SK-N-DZ (cell line): Measurements from ENCODE around the gene PARG.
"Not testable (repeated sequence)": the region's sequence is repeated elsewhere in the genome, so short reads cannot be mapped to it uniquely, and the experiment has no call there.

ENCODE experiments used
- DNase-seq: peaks from one replicate; pipeline ENCODE4 v3.0.0-alpha.2; 2015; ENCODE audit warnings: low spot score
- small RNA-seq, 2 experiments: library from RNA; depleted of rRNA; stranded (forward); fragments of <200 nt; gene quantifications; one replicate each; pipeline ENCODE3, GENCODE V24; 2014

PARG gene

DNA sequence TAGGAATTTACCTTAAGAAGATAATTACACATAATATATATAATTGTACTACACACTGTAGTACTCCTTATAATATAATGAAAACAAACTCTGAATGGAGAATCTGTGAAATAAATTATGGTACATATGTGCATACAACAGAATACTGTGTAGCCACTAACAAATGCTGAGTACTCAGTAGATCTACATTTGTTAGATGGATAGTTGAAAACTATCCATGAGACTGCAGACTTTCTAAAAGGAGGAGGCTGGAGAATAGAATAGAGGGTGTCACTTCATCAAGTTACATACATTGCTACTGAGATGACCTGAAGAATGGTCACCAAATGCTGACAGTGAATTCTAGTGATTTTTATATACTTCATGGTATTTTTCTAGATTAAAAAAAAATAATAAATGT lies 111.0 kb downstream of the PARG start:
- DNase-seq, result no peak

DNA sequence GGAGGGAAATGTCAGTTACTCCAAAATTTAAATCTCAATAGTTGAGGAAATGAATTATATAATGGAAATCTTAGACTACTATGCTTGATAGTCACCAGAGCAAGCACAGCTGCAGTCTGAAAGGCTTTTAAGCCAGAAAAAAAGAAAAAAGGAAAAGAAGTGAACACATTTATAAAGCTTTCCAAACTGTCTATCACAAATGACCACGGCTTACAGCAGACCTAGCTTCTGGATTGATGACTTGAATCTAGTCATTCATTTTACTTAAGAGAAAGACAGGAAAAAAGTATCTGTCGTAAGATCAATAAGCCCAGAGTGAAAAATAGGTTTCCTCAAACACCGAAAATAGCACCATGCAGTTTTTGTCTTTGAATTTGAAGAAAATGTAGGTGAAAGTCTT lies 111.8 kb downstream of the PARG start:
- no peak for DNase-seq

DNA sequence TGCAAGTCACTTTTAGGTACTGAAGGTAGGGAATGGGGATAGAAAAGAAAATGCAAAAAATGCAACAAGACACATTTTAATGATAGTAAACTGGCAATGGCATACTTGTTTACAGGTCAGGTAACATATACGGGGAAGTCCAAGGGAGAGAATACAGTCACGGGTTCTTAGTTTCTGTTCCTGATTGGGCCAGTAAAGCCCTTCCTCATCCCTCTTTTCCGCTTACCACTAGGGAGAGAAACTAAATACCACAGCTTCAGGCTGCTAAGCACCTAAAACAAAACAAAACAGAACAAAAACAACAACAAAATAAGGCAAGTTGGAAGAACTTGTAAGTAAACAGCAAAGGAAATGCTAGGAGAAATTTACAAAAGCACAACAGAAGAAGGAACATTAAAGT lies 114.5 kb downstream of the PARG start:
- no peak for DNase-seq

DNA sequence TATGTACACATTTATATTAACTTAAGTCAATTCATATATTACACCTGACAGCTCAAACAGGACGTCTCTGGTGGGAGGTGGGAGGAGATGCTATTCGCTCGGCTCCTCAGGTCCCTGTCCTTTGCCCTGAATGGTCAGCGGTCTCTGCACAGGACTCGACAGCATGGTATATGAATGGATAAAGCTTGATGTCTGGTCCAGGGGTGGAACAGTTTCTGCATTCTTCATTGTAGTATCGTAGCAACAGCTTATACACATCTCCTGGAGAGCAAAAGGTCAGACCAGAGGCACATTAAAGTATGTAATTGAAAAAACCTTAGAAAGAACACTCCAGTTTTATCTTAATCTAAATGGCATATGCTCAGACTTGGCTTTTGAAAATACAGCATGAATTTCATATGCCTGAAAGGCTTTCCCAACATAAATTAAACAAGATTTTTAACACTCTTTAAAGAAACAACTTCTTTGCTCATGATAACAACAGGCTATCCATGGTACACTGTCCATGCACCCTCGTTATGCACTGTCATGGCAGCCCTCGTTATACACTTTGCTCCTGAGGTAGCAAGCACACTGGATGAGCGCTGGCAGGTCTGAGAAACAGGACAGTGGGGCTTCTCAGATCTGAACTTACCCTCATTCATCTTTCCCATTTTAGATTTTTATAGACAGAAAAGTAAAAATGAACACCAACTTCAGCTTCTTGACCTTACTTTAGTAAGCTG lies 122.4 kb downstream of the PARG start:
- DNase-seq, result no peak

DNA sequence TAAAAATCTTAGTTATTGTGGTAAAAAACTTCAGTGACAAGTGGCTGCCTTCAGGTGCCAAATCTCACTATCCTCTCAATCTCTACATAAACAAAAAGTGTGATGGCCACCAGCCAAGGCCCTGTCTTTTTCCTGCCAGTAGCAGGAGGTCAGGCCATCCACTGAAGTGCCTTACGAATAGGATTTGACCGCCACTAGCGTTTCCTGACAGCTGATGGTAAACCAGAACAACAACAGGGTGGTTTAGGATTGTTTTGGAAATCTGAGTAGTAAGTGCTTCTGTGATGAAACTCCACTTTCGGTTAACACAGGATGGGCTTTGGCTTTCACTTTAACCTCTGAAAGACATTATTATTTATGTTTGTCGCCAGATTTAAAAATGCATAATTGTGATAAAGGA lies 124.0 kb downstream of the PARG start:
- no peak for DNase-seq

DNA sequence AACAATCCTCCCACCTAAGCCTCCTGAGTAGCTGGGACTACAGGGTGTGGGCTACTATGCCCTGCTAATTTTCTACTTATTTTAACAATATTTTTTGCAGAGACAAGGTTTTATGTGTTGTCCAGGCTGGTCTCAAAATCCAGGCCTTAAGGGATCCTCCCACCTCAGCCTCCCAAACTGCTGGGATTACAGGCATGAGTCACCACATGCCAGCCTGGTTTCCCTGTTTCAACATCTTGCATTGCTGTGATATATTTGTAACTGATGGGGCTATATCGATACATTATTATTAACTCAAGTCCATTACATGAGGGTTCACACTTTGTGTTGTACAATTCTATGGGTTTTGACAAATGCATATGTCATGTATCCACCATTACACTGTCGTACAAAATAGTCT lies 137.8 kb downstream of the PARG start:
- DNase-seq, result no peak

DNA sequence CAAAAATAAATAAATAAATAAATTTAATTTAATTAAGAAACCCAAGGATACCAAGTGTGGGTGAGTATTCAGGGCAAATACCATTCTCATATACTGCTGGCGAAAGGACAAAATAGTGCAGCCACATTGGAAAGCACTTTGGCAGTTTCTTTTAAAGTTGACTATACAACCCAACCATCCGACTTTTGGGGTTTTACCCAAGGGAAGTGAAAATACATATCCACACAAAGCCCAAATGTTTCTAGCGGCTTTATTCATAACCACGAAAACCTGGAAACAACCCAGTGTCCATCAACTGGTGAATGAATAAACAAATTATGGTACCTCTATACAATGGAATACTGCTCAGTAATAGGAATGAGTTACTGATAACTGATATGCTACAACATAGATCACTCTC lies 143.6 kb downstream of the PARG start:
- no peak for DNase-seq

DNA sequence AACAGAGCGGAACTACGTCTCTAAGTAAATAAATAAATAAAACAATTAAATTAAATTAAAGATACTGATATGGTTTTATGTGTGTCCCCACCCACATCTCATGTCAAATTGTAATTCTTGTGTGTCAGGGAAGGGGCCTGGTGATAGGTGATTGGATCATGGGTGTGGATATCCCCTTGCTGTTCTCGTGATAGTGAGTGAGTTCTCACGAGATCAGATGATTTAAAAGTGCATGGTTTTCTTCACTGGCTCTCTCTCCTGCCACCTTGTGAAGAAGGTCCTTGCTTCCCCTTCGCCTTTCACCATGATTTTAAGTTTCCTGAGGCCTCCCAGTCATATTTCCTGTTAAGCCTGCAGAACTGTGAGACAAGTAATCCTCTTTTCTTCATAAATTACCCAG lies 150.7 kb downstream of the PARG start:
- DNase-seq, result peak; percentile 41

DNA sequence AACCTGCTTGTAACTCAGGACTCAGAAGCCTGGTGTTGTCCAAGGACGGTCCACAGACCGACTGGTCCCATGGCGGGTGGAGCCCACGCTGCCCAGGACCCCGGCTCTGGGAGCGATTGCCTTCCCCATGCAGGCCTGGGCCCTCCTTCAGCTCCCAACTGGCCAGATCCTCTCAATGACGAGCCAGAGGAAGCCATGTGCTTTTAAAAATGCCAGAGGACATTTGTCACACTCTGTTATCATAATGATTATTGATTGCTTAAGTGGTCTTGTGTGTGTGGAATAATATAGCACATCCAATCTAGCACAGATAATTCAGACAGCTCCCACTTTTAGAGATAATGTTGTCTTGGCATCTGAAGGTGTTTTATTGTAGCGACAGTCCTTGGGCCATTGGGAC lies 157.1 kb downstream of the PARG start:
- DNase-seq, result peak; percentile 64

DNA sequence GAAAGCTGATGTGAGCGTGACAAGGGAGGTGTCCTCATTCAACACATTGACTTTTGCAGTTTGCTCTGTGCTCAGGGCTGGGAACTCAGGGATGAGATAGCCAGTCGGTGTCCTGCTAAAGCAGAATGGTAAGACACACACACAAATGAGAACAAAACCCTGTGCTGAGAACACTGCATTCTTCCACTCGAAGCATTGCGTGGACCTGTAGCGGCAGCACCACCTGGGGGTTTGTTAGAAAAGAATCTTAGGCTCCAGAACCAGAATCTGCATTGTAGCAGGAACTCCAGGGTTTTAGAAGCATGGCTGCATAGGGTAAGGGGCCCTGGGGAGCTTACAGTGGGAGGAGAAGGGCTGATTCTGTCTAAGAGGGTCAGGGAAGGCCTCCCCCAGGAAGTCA lies 158.2 kb downstream of the PARG start:
- DNase-seq, result peak; percentile 43

DNA sequence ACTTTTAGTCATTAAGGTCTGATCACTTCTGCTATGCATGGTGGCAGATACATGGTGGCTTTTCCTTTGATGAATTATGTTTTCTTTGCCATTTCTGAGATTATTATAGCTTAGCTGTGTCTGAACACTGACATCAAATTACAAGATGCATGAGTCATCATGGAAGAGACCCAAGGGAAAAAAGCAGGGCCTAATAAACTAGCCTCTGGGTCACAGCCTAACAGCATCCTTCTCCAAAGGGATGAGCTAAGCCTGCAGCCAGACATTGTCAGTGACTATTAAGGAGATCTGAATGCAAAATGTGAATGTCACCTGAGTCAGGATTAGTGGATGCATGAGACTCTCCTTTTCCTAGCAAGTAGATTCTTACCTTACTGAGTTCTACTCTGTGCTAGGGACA lies 160.6 kb downstream of the PARG start:
- DNase-seq, result no peak

DNA sequence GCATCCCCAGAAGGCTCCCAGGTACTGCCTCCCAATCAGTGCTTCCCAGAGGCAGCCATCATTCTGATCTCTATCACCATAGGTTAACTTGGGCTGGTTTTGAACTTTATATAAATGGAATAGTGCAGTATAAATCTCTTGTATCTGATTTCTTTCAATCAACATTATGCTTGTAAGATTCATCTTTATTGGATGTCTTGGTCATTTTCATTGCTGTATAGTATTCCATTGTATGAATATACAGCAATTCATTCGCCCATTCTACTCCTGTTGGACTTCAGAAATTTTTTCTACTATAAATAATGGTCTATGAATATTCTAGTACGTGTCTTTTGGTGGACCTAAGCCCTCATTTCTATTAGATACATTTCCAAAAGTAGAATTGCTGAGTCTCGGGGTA lies 163.6 kb downstream of the PARG start:
- DNase-seq, result no peak

DNA sequence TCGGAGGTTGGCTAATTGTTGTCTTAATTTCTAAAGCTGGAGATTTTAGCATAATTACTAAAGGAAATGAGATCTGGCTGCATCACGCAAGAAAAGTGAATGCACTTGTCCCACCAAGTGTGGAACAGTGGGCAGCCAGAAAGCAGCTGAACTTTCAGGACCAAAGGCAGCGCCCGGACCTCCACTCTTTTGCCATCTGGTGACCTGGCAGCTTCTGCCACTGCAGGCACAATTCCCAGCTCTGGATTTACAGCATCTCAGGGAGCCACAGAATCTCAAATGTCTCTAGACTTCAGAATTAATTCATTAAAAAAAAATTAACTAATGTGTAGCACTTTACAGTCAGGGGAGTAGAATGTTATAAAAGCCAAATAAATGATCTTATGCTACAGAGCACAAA lies 165.0 kb downstream of the PARG start:
- DNase-seq, result no peak

DNA sequence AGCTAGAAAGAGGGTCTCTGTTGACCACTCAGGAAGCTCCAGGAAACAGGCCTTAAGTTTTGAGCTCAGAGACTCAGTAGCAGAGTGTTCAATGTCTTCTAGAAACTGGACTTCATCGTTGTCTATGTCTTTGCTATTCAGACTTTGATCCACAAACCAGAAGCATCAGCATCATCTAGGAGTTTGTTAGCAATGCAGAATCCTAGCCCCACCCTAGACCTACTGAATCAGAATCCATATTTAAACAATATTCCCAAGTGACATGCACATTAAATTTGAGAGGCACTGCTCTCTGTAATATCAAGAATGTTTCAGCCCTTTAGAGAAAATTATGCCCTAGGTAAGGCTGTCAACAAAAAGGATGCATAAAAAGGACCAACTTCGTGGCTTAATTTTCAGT lies 166.8 kb downstream of the PARG start:
- no peak for DNase-seq

DNA sequence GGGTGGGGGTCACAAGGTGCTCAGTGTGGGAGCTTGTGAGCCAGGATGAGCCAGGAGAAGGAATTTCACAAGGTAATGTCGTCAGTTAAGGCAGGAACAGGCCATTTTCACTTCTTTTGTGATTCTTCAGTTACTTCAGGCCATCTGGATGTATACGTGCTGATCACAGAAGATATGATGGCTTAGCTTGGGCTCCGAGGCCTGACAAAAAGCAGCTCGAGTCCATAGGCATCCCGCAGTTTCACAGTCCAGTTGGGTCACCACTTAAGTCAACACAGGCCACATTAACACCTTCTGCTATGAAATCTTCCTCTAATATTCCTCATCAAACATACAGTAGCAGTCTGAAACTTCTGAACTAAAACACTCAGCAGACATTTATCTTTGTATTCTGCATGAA lies 168.9 kb downstream of the PARG start:
- not testable (repeated sequence) for DNase-seq

DNA sequence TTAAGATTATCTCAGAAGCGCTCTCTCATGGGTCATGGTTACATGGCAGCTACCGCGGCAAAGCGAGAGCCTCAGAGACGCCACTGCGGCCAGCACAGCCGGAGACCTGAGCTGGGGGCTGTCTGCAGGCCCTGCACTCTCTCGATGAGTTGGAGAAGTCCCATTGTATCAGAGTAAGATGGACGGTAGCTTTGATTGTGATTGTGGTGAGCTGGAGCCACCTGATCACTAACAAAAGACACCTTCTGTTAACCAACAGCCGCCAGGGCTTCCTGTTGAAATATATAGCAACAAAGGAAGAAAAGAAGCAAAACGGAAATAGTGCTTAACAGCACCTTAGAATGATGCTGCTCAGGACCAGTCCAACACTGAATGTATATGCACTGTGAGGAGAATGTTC lies 170.8 kb downstream of the PARG start:
- DNase-seq, result not testable (repeated sequence)

DNA sequence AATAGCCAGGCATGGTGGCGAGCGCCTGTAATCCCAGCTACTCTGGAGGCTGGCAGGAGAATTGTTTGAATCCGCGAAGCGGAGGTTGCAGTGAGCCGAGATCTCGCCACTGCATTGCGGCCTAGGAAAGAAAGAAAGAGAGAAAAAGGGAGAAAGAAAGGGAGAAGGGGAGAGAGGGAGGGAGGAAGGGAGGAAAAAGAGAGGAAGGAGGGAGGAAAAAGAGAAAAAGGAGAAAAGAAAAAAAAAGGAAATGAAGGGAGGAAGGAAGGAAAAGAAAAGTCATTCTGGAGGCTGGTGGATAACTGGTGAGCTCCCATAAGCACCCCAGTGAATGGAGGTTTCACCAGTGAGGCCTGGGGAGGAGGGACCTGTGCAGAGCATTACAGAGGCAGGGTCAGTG lies 172.1 kb downstream of the PARG start:
- no peak for DNase-seq

DNA sequence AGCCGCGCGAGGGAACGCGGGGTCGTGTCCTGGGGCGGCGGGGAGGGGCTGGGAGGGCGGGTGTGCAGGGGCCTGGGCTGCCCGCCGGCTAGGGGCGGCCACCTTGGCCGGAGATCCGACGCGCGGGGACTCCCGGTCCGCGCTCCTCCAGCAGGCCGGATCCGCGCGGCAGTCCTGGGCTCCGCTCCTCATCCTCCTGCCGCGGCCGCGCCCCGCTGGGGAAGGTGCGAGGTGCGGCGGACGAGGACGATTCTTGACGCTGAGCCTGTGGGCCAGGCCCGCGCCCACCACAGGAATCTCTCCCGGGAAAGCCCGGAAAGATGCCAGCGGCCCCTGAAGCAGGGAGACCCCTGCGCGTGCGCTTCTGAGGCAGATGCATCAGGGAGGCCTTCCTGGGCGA lies 173.1 kb downstream of the PARG start:
- DNase-seq, result no peak

DNA sequence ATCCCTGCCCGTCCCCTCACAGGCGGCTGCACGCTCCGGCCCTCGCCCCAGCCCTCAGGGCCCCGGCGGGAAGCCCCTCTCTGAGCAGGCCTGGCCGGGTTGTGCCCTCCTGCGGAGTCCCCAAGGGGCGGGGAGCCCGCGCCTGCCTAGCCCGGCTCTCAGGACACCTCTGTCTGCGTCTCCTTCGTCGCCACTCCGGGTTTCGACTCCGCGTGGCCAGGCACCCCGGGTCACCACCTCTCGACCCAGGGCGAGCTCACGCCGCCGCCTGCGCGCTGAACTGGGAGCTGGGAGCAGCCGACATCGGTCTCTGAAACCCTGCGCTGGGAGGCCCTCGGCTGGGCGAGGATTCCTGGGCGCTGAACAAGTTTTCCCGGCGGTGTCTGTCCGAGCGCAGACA lies 173.5 kb downstream of the PARG start:
- DNase-seq, result no peak

Small RNAs within 50 kb of the gene (small RNA-seq; reads per million reads assigned to genes)
- 0 reads per million in 2 experiments for gene RNA5SP317
- gene SNORA74C-2, result 0.10 to 0.18 reads per million in 2 experiments
